HFF-Myc (cell line): Measurements from ENCODE around the gene OR2T29.
"Not testable (repeated sequence)": the region's sequence is repeated elsewhere in the genome, so short reads cannot be mapped to it uniquely, and the experiment has no call there.

Experiments used
- DNase-seq: peaks from one replicate; pipeline ENCODE4 v3.0.0-alpha.2; 2011; ENCODE audit warnings: low read depth; ENCODE audit errors: extremely low read depth
- H3K4me3 ChIP-seq: replicated peaks from 2 replicates; pipeline ENCODE4 v1.5.1; 2011; ENCODE audit warnings: low read depth, mild to moderate bottlenecking, control low read depth, low read length
- TF ChIP-seq, protein P1 (sequence below): IDR thresholded peaks from 2 replicates; pipeline ENCODE4 v1.5.1; 2012; ENCODE audit warnings: mild to moderate bottlenecking, low read depth, low read length, control low read depth; ENCODE audit errors: missing control alignments

Gene OR2T29

DNA sequence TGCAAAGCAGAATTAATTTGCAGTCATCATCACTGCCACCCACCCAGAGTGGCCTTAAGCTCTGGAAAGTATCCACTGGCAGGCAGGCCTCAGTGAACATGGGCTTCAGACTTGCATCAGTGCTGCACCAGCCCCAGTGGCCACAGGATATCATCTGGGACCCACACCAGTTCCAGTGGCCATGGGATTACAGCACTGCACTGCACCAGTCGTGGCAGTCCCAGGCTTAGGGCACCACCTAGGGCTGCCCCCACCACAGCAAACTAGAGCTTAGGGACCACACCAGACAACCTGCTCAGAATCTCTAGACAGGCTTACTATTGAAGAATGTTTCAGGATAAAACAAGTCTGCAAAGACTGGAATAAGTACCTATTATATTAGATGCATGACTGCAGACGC lies 15.2 kb downstream of the OR2T29 start:
- H3K4me3 ChIP-seq = not testable (repeated sequence)

DNA sequence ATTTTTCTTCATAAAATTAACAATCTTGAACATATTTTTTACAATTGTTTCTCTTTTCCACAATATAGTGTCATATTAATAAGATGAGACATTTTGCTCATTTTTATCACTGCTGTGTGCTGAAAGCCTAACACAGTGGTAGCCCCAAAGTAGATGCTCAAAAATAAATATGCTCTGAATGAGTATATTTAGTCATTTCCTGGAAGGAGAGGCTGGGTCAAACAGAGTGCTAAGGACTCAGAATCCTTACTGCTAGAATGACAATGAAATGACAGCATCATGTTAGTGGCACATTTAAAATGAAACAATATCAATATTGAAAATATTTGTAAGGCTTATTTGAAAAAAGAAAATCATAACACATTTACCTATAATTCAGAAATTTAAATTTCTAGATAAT lies 25.1 kb downstream of the OR2T29 start:
- H3K4me3 ChIP-seq, DNase-seq: not testable (repeated sequence)

More for the DNA sequence above, 15.2 kb downstream of the OR2T29 start:
- DNase-seq = not testable (repeated sequence)

DNA sequence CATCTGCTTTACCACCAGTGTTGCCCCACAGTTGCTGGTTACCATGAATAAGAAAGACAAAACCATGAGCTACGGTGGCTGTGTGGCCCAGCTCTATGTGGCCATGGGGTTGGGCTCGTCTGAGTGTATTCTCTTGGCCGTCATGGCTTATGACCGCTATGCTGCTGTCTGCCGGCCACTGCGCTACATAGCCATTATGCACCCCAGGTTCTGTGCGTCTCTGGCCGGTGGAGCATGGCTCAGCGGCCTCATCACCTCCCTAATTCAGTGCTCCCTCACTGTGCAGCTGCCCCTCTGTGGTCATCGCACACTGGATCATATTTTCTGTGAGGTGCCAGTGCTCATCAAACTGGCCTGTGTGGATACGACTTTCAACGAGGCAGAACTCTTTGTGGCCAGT lies 40.7 kb downstream of the OR2T29 start:
- no peak overlapping the region for H3K4me3 ChIP-seq
- no peak for DNase-seq
- TF ChIP-seq, protein P1, sequence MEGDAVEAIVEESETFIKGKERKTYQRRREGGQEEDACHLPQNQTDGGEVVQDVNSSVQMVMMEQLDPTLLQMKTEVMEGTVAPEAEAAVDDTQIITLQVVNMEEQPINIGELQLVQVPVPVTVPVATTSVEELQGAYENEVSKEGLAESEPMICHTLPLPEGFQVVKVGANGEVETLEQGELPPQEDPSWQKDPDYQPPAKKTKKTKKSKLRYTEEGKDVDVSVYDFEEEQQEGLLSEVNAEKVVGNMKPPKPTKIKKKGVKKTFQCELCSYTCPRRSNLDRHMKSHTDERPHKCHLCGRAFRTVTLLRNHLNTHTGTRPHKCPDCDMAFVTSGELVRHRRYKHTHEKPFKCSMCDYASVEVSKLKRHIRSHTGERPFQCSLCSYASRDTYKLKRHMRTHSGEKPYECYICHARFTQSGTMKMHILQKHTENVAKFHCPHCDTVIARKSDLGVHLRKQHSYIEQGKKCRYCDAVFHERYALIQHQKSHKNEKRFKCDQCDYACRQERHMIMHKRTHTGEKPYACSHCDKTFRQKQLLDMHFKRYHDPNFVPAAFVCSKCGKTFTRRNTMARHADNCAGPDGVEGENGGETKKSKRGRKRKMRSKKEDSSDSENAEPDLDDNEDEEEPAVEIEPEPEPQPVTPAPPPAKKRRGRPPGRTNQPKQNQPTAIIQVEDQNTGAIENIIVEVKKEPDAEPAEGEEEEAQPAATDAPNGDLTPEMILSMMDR = no peak

DNA sequence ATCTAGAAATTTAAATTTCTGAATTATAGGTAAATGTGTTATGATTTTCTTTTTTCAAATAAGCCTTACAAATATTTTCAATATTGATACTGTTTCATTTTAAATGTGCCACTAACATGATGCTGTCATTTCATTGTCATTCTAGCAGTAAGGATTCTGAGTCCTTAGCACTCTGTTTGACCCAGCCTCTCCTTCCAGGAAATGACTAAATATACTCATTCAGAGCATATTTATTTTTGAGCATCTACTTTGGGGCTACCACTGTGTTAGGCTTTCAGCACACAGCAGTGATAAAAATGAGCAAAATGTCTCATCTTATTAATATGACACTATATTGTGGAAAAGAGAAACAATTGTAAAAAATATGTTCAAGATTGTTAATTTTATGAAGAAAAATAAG lies 52.4 kb downstream of the OR2T29 start:
- H3K4me3 ChIP-seq, DNase-seq: not testable (repeated sequence)

DNA sequence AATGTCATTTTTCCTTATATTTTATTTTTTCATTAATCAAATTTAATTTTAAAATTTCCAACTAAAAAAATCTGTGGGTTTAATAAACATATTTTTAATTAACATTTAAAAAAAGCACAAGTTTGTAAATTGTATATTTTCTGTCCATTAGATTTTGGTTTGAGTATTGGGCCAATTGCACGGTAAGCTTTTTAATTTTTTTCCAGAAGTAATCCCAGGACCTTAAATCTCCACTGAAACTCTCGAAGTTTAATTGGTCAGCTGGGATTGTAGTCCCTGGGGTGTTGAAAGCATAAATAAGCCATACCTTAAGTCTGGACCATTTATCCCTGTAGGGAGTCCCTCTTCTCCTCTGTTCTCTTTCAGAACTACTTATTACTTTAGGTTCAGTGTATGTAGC lies 54.8 kb downstream of the OR2T29 start, which contains the start of gene OR2G6:
Gene OR2G6, plus strand, starts transcription at position 301 of the 400 bp plus-strand sequence. CDS start 13,574 bp downstream, outside the sequence.
- not testable (repeated sequence) for H3K4me3 ChIP-seq, DNase-seq
